ENCODE data around the gene HMGCL.
"Not testable (repeated sequence)": the region's sequence is repeated elsewhere in the genome, so short reads cannot be mapped to it uniquely, and the experiment has no call there.

The HMGCL gene

DNA sequence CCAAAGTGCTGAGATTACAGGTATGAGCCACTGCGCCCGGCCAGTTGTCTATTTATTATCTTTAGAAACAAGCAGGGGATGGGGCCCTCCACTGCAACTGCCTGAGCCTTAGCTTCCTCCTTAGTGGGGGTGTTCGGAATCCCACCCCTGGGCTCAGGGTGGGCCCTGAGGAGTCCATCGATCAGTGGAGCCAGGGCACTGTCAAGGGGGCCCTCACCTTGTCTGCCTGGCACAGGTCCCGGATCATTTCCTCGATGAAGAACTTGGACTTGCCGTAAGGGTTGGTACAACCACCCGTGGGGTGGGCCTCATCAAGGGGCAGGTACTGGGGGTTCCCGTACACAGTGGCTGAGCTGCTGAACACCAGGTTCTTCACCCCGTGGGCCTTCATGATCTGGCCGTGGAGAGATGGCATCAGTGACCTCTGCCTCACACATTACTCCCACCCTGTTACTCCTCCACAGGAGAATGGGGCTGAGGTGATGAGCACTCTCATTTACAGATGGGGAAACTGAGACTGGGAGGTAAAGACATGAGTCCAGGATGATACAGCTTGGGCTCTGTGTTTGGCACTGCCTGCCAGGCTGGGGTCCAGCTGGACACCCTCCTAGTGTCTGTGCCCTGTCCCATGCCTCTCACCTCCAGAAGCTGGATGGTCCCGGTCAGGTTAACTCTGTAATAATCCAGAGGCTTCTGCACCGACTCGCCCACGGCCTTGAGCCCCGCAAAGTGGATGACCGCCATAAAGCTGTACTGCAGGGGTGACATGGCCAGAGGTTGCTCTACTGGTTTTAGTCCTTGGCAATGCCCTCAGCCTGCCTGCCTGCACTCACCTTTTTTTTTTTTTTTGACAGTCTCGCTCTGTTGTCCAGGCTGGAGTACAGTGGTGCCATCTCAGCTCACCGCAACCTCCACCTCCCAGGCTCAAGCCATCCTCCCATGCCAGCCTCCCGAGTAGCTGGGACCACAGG lies 27.5 kb downstream of the HMGCL start:
- DNase-seq, result no peak

- DNase-seq, result no peak
Observed at GRCh38 chr1:23796466-23797271, 28.6 kb downstream of the HMGCL start.

- DNase-seq, result no peak
Observed at GRCh38 chr1:23795676-23796465, 29.4 kb downstream of the HMGCL start.

DNA sequence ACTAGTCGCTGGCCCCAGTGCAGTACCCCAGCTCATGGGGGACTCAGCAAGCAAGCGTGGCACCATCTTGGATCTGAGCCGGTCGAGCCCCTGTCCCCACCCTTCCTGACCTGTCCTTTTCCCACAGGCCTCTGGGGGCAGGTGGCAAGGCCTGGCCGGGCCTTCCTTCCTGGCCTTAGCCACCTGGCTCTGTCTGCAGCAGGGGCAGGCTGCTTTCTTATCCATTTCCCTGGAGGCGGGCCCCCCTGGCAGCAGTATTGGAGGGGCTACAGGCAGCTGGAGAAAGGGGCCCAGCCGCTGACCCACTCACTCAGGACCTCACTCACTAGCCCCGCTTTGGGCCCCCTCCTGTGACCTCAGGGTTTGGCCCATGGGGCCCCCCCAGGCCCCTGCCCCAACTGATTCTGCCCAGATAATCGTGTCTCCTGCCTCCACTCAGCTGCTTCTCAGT lies 30.5 kb downstream of the HMGCL start:
- not testable (repeated sequence) for DNase-seq

DNA sequence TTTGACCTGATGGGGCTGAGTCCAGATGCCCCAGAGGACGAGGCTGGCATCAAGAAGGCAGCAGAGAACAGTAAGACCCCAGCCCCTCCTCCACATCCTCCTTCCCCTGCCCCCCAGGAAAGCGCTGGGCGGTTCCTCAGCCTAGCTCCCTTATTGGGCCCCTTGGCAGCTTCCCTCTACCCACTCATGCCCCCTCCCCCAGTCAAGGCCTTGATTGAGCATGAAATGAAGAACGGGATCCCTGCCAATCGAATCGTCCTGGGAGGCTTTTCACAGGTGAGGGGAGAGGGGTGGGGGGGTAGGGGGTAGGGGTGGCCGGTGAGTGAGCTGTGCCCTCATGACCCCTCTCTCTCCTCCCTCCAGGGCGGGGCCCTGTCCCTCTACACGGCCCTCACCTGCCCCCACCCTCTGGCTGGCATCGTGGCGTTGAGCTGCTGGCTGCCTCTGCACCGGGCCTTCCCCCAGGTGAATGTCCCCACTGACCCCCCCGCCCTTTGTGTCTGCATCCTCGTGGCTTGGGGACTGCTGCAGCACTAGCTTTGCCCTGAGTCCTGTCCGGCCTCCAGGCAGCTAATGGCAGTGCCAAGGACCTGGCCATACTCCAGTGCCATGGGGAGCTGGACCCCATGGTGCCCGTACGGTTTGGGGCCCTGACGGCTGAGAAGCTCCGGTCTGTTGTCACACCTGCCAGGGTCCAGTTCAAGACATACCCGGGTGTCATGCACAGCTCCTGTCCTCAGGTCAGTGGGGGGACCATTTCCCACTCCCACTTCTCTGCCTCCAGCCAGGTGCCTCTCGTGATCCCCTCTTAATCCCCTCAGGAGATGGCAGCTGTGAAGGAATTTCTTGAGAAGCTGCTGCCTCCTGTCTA lies 31.1 kb downstream of the HMGCL start:
- no peak for DNase-seq

DNA sequence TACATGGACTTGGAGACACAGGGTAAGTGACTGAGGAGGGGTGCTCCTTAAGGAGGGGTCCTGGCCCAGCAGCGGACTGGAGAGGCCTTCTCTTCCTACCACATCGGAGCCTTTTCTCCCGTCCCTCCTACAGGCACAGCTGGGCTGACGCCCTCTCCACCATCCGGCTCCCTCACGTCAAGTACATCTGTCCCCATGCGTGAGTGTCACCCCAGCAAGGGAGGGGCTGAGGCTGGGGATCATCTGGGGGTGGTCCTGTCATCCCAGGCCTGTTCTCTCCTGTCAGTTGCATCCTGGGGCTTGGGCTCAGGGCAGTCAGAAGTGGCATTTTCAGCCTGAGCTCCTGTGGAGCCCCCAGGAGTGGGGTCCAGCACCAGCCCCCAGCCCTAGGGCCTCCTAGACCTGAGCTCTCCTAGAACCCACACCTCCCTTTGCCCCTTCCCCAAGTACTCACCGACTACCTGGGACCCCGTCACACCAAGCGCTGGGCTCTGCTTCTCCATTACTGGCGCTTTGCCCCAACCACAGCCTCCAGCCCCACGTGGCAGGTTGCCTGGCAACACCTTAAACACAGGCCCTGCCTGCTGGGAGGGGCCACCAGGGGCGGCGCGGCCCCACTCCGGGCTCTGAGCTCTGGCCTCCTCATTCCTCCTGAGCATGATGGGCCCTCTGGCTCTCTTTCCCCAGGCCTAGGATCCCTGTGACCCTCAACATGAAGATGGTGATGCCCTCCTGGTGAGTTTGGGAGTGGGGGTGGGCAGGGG lies 32.0 kb downstream of the HMGCL start:
- no peak for DNase-seq

DNA sequence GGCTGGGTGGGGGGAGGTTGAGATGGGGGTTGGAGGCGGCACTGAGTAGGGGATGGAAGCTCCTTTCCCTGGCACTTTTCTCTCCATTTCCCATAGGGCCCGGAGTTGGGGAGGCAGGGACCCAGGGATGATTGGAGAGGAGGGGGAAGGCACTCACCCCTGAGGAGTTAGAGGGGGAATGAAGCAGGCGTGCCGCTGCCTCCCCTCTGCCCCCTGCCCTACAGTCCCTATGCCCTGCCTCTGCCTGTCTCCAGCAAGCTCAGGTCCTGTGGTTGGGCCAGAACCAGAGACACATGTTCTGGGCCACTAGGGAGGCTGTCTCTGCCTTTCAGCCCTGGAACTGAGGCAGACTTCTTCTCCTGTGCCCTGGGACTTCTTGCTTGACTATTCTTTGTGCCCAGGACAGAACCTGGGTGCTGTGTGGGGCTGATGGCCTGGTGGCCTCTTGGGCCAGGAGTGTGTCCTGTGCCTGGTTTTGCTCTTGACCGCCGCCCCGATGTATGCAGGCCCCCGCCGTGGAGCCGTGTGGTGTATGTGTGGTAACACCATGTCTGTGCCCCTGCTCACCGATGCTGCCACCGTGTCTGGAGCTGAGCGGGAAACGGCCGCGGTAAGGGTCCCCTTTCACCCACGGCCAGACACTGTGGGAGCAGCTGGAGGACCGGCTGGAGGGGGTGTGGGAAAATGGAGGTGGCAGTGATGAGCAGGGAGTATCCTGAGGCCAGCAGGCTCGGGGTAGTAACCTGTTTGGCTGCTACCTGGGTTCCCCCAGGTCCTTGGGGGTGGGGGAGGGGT lies 32.9 kb downstream of the HMGCL start:
- DNase-seq, result no peak

DNA sequence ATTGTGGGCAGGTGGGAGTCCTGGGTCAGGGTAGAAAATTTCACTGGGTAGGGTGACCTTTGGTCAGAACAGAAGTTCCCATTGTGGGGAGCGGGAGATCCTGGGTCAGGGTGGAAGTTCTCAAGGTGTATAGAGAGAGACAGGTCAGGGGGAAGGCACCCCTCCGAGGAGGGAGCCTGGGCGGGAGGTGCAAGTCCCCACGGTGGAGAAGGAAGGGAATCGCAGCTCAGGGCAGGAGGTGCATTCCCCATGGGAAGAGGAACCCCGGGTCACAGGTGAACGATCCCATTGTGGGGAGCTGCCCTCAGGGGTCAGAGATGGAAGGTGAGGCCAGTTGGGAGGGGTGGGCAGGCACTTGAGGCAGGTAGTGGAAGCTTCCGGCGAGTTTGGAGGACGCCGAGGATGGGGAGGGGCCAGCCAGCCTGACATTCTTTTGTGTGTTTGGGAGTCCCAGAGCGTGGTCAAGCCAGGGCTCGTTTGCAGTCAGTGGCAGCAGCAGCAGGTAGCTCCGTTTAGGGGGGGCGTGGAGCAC lies 33.6 kb downstream of the HMGCL start:
- no peak for DNase-seq

- peak; percentile 97 for DNase-seq
Observed at GRCh38 chr1:23790696-23791515, 34.3 kb downstream of the HMGCL start, which contains the start of gene LYPLA2. TSS of gene LYPLA2 (plus strand) at chr1:23791145. CDS start at chr1:23792683, 1,538 bp downstream.

GRCh38 chr1:23788695-23789094 lies 36.5 kb downstream of the HMGCL start:
- DNase-seq, result no peak

GRCh38 chr1:23787701-23788100 lies 37.5 kb downstream of the HMGCL start:
- DNase-seq, result no peak

GRCh38 chr1:23784846-23785245 lies 40.4 kb downstream of the HMGCL start:
- DNase-seq, result no peak

DNA sequence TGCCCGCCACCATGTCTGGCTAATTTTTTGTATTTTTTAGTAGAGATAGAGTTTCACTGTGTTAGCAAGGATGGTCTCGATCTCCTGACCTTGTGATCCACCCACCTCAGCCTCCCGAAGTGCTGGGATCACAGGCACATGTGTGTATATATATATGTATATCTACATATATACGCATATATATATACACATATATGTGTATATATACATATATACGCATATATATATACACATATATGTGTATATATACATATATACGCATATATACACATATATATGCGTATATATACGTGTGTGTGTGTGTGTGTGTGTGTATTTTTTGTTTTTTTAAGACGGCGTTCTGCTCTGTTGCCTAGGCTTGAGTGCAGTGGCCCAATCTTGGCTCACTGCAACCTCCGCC lies 42.1 kb downstream of the HMGCL start:
- DNase-seq, result not testable (repeated sequence)

GRCh38 chr1:23779826-23780371 lies 45.3 kb downstream of the HMGCL start:
- no peak for DNase-seq

- peak; percentile 91 for DNase-seq
Observed at GRCh38 chr1:23777979-23778814, 47.0 kb downstream of the HMGCL start, which contains the start of gene PITHD1. TSS of gene PITHD1 (plus strand) at chr1:23778418. CDS start at chr1:23778516, 98 bp downstream.

DNA sequence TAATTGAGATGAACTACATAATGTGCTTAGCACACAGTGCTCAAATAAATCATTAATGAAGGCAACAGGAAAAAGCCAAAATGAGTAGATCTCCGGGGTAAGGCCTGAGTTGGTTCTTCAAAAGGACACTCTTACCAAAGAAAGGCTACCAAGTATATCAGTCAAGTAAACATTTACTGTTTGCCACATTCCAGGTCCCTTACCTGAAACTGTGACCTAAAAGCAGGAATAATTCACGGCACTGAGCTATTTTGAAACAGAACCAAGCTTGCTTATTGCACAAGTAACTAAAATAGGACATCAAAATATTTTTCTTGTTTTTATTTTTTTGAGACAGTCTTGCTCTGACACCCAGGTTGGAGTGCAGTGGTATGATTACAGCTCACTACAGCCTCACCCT lies 49.0 kb downstream of the HMGCL start:
- no peak for DNase-seq

DNA sequence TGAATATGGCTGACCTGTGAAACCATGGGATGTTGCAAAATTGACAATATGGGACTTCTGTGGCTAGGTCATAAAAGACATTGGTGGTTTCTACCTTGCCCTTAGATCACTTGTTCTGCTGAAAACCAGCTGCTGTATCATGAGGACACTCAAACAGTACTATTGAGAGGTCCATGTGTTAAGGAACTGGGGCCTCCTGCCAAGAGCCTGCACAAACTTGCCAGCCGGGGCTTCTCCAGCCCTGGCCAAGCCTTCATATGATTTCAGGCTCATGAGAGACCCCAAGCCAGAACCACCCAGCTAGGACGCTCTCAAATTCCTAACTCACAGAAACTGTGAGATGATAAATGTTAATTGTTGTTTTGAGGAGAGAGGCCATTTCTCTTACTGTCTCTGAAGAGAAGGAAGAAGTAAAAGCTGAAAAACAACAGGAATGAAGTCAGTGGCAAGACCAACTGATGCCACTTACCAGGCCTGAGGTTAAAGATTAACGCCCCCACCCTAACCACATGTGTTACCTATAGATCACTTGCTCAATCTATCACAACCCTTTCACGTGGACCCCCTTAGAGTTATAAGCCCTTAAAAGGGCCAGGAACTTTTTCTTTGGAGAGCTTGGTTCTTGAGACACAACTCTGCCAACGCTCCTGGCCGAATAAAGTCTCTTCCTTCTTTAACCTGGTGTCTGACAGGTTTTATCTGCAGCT lies 50.9 kb downstream of the HMGCL start:
- no peak for DNase-seq

Measured in right hindlimb (tissue), 1 donor.